Pancreas (tissue), 10 donors: Measurements from ENCODE around the gene PDGFC. TPM values are rescaled to one million over a fixed set of nuclear protein-coding genes. Genes with fewer than 3 reads are reported as not detected.

Source experiments
- ATAC-seq, 4 donors: fragments of 200-7000 bp; cut with Tn5 transposase; one replicate each; pipeline versions ENCODE4 v1.8.0 to v1.9.1; 2020; ENCODE audit warnings: mild to moderate bottlenecking in 4 of 4, moderate library complexity in 4 of 4
- DNase-seq, 6 donors: peaks; one replicate each; pipeline ENCODE4 v3.0.0-alpha.2; 2020
- FAIRE-seq: peaks from 2 replicates; lab custom pipeline; 2012; peaks lifted over from hg19 to GRCh38; lab: Jason Lieb, UNC
- H3K27ac ChIP-seq, 4 donors: fragments of 200-600 bp; sonication (generic); 1 replicate in 3 of 4; 2 replicates in 1 of 4; pipeline versions ENCODE4 v1.5.0 to v1.8.0; 2020
- H3K27me3 ChIP-seq, 4 donors: fragments of 200-600 bp; one replicate each; pipeline ENCODE4 v1.8.0; 2021
- H3K36me3 ChIP-seq, 3 donors: fragments of 200-600 bp; sonication (generic) in 1 of 3; one replicate each; pipeline versions ENCODE4 v1.5.0 to v1.8.0; 2020 to 2021
- H3K4me1 ChIP-seq, 3 donors: fragments of 200-600 bp; one replicate each; pipeline ENCODE4 v1.8.0; 2021
- H3K4me3 ChIP-seq, 4 donors: fragments of 200-600 bp; sonication (generic) in 2 of 4; one replicate each; pipeline versions ENCODE4 v1.5.0 to v1.8.0; 2020 to 2021
- H3K9me3 ChIP-seq, 4 donors: fragments of 200-600 bp; one replicate each; pipeline ENCODE4 v1.8.0; 2021
- WGBS, 2 donors: extraction: QIAGEN DNeasy Blood & Tissue Kit; methylation state at CpG; one replicate each; pipeline ENCODE4 v1.1.7; 2013; 5-methylcytosine and 5-hydroxymethylcytosine counted together
- intact Hi-C, 3 donors: fragments of 100-400 bp; cut with DNase I; formaldehyde crosslinking; loops; one replicate each; pipeline versions ENCODE4 v1.11.1 to v1.14.2; 2022
- polyA plus RNA-seq, 2 donors: library from polyadenylated mRNA; stranded (reverse); fragments of 200-250 nt; gene quantifications; one replicate each; pipeline ENCODE4 v1.2.3, GENCODE V29; 2013
- total RNA-seq, 6 donors: library from RNA; stranded (reverse); fragmentation: NEBNext Ultra II Directional in 4 of 6; extraction: Animal tissue kit (Norgen Biotek cat#: 25700) in 4 of 6; gene quantifications; one replicate each; pipeline versions ENCODE4 v1.2.1 to v1.2.4, GENCODE V29; 2021 to 2023
- TF ChIP-seq, protein P1 (sequence below), 4 donors: fragments of 200-600 bp; sonication (generic) in 3 of 4; IDR thresholded peaks; one replicate each; pipeline versions ENCODE4 v1.5.0 to v1.8.0; 2021; ENCODE audit warnings: antibody characterized with exemption in 4 of 4
- donor health status: healthy with polysubstance abuse.
- donor health status: DM: no; HTN: no; CAD: no; lungs with moderate emphysema.
- donor health status: DM: no; HTN: no; CAD: no.
- donor health status: control.
- donor health status: control.
- donor health status: Bipolar disorder and iron deficiency.
- donor health status: DM: yes; HTN: yes; CAD: no.
- donor health status: DM: no; HTN: no; CAD: no.
- donor health status: DM: no; HTN: no; CAD: no.
- donor health status: DM: yes; HTN: yes; CAD: no.

Gene PDGFC
- total and polyA plus RNA-seq, 8 donors: 4.3 to 32.9 (median 12.9) TPM

DNA sequence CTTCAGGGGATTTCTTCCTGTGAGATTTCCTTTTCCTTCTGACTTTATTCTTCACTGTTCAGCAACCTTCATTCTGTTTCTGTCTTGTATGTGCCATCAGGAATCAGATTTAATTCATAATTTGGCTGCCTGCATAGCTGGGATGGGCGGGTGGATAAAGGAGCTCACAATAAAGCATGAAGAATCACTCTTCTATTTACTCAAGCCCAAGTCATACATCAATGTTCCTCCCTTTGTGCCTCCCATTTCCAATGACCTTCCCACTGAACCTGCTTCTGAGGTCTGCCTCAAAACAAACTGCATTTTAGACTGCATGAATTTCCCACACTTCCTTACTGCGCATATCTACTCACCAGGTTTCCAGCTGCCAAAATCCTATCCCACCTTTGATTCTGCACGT is 14.0 kb downstream of the PDGFC start:
- H3K9me3 ChIP-seq: no peaks in the 10 kb centered on the region
- TF ChIP-seq, protein P1, sequence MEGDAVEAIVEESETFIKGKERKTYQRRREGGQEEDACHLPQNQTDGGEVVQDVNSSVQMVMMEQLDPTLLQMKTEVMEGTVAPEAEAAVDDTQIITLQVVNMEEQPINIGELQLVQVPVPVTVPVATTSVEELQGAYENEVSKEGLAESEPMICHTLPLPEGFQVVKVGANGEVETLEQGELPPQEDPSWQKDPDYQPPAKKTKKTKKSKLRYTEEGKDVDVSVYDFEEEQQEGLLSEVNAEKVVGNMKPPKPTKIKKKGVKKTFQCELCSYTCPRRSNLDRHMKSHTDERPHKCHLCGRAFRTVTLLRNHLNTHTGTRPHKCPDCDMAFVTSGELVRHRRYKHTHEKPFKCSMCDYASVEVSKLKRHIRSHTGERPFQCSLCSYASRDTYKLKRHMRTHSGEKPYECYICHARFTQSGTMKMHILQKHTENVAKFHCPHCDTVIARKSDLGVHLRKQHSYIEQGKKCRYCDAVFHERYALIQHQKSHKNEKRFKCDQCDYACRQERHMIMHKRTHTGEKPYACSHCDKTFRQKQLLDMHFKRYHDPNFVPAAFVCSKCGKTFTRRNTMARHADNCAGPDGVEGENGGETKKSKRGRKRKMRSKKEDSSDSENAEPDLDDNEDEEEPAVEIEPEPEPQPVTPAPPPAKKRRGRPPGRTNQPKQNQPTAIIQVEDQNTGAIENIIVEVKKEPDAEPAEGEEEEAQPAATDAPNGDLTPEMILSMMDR (IDR thresholded peaks at IDR 0.05): no peak
- no peak overlapping the region for H3K4me3 ChIP-seq
- H3K27ac ChIP-seq: peak overlapping the region in 2 of 4 donors; percentile 17 to 68
- ATAC-seq (no peak), FAIRE-seq (no peak), DNase-seq (no peak)
- H3K36me3 ChIP-seq: no peaks in the 10 kb centered on the region
- 80 to 84% methylated on average over 3 of the region's 3 CpGs for WGBS, 2 donors
- no peaks in the 10 kb centered on the region for H3K27me3 ChIP-seq
- intact Hi-C loops: no loop called here
- H3K4me1 ChIP-seq: peaks cover 0 to 31% (median 28%) of the 10 kb centered on the region in 3 donors

GRCh38 chr4:156956826-156957368 is 14.7 kb downstream of the PDGFC start:
- TF ChIP-seq, protein P1 (IDR thresholded peaks at IDR 0.05): no peak
- Histone ChIP-seq H3K4me3 (no peak overlapping the region), H3K27me3 (no peaks in the 10 kb centered on the region), H3K4me1 (peaks cover 0 to 34% (median 33%) of the 10 kb centered on the region in 3 donors), H3K27ac (peak overlapping the region in 2 of 4 donors; percentile 17 to 68), H3K9me3 (no peaks in the 10 kb centered on the region), H3K36me3 (no peaks in the 10 kb centered on the region)
- intact Hi-C loops: no loop called here
- DNase-seq (no peak), ATAC-seq (peak in 3 of 4 donors; percentile 18 to 40 (median 35)), FAIRE-seq (no peak)
- WGBS, 2 donors: 46 to 48% methylated on average over 6 of the region's 6 CpGs

- no peaks in the 10 kb centered on the region for H3K36me3 ChIP-seq
- FAIRE-seq: no peak
- TF ChIP-seq, protein P1 (IDR thresholded peaks at IDR 0.05): no peak
- ATAC-seq: peak in 2 of 4 donors; percentile 41 to 50
- H3K27me3 ChIP-seq: no peaks in the 10 kb centered on the region
- H3K4me1 ChIP-seq: peaks cover under 1 to 39% (median 37%) of the 10 kb centered on the region in 3 donors
- H3K4me3 ChIP-seq: no peak overlapping the region
- peak overlapping the region in 2 of 4 donors; percentile 17 to 68 for H3K27ac ChIP-seq
- no peak for DNase-seq
- intact Hi-C loops: no loop called here
- 45 to 51% methylated on average over 2 of the region's 2 CpGs for WGBS, 2 donors
- H3K9me3 ChIP-seq: no peaks in the 10 kb centered on the region
Measured at GRCh38 chr4:156956359-156956758, 15.2 kb downstream of the PDGFC start.

GRCh38 chr4:156954587-156954986 is 17.0 kb downstream of the PDGFC start:
- FAIRE-seq (no peak), ATAC-seq (peak in 2 of 4 donors; percentile 33 to 37), DNase-seq (no peak)
- WGBS, 2 donors: 80 to 82% methylated on average over 3 of the region's 3 CpGs
- no peaks in the 10 kb centered on the region for H3K27me3 ChIP-seq
- H3K9me3 ChIP-seq: no peaks in the 10 kb centered on the region
- intact Hi-C loops: no loop called here
- H3K4me3 ChIP-seq: no peak overlapping the region
- TF ChIP-seq, protein P1 (IDR thresholded peaks at IDR 0.05): no peak
- no peaks in the 10 kb centered on the region for H3K36me3 ChIP-seq
- H3K4me1 ChIP-seq: peaks cover 5 to 57% (median 52%) of the 10 kb centered on the region in 3 donors
- peak overlapping the region in 1 of 4 donors; percentile 4 for H3K27ac ChIP-seq

DNA sequence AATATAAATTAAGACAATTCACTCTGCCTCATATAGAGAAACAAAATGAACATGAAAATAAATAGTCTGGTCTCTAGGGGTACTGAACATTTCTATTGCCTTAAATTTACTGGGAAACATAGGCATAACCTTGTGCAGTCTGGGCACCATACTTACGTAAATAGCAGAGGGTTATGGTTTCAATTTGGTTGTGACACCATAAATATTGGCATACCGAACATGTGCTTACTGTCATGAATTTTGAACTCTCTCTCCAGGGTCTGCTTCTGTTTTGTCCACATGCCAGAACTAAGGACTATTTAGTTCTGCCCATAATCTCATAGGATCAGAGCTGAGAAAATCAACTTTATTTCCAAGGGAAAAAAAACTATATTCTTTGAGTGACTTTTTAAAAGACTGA is 17.6 kb downstream of the PDGFC start:
- 92 to 99% methylated on average over 2 of the region's 2 CpGs for whole genome bisulfite sequencing, 2 donors
- TF ChIP-seq, protein P1 (IDR thresholded peaks at IDR 0.05): no peak
- H3K36me3 ChIP-seq: no peaks in the 10 kb centered on the region

More for the DNA sequence above, 17.6 kb downstream of the PDGFC start:
- H3K27me3 ChIP-seq: no peaks in the 10 kb centered on the region
- intact Hi-C loops: no loop called here
- H3K27ac ChIP-seq: peak overlapping the region in 1 of 4 donors; percentile 4
- no peak overlapping the region for H3K4me3 ChIP-seq
- DNase-seq (no peak), ATAC-seq (no peak), FAIRE-seq (no peak)
- H3K9me3 ChIP-seq: no peaks in the 10 kb centered on the region
- peaks cover 5 to 63% (median 57%) of the 10 kb centered on the region in 3 donors for H3K4me1 ChIP-seq
